Stimulated activated CD4-positive, alpha-beta T cell treated with anti-CD3 and anti-CD28 coated beads, TNF-alpha, amount 100 ng/mL, for 4 hours (primary cell): Measurements from ENCODE around the gene SLC26A1.
"Not testable (repeated sequence)": the region's sequence is repeated elsewhere in the genome, so short reads cannot be mapped to it uniquely, and the experiment has no call there.

Experiments
- DNase-seq, 3 experiments: peaks; one replicate each; pipeline ENCODE4 v3.0.0-alpha.2; 2020; ENCODE audit warnings: low read depth in 3 of 3

Gene SLC26A1

DNA sequence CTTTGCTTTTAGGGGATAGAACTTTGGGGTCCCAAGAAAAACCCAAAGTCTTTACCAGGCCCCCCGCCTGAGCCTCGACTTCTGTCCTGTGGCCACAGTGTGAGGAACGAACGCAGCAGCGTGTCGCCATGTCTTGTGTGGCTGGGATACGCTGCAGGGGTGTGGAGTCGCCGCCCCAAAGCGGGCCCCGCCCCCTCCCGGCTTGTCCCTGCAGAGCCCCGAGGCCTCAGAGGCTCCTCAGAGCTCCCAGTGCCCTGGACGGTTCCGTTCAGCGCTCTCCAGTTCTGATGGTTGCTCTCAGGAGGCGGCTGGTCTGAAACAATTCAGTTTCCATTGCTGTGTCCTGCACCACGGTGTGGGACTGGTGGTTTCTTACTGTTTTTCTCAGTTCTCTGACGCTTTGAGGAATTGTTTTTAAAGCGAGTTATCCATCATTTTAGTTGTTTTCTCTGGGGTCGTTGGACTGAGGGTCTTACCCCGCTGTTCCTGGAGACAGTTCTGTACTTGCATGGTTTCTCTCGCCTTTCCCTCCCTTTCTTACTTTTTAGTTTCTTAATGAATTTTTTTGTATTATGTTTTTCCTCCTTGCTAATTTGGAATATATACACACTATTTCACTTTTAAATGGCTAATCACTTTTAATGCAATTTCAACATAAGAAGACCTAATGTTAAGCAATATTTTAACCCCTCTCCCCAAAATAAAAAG, 7.9 kb downstream of the SLC26A1 start:
- DNase-seq: peak; percentile 48 to 65 (median 50)

DNA sequence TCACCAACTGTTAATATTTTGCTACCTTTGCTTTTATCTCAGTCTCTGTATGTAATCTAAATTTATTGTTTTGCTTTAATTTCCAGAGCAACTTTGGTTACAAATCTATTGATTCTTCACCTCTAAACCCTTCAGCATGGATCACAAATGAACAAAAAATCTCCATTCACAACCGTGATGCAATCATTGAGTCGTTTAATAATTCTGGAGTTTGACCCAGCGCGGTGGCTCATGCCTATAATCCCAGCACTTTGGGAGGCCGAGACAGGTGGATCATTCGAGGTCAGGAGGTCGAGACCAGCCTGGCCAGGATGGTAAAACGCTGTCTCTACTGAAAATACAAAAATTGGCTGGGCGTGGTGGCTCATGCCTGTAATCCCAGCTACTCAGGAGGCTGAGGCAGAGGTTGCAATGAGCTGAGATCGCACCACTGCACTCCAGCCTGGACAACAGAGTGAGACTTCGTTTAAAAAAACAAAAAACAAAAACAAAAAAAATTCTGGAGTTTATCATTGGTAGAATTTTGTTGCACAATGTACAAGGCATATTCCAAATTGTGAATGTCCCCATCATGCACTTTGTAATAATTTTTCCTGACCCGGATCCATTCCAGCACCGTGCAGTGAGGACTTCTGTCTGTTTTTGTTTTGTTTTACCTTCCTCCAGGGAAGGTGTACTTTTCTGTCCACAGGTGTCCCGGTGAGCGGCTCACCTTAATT, 8.7 kb downstream of the SLC26A1 start:
- no peak for DNase-seq

DNA sequence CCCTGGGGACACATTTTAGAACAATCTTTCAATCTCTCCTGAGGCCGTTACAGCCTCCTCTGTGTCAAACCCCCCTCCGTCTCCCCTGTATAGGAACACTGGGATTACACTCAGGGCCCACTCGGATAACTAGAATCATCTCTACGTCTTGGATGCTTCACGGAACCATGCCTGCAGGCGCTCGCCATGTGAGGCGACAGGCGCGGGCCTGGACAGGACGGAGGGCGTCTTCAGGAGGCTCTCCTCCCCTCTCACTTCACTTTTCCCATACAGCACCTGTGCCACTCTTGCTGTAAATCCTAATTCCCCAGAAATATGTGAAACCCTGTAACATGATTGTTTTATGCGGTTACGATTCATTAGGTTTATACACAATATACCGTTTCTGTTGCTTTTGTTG, 10.4 kb downstream of the SLC26A1 start:
- DNase-seq: no peak

DNA sequence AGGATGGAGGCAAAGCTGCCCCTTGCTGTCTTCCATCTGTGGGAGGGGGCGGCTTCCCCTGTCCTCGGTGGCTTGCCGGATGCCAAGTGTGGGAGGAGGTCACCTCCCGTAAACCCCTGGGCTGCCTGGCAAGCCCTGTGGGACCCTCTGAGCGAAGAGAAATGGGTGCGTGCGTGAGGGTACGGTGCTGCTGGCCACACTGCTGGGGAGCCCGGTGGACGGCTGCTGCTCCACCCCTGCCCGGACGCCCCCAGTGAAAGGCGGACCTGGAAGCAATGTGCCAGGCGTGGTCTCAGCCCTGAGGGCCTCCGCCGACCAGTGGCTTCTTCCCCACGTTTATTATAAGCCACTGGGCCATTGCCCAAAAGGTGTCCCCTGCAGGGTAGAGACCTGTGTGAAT, 10.9 kb downstream of the SLC26A1 start:
- no peak for DNase-seq

DNA sequence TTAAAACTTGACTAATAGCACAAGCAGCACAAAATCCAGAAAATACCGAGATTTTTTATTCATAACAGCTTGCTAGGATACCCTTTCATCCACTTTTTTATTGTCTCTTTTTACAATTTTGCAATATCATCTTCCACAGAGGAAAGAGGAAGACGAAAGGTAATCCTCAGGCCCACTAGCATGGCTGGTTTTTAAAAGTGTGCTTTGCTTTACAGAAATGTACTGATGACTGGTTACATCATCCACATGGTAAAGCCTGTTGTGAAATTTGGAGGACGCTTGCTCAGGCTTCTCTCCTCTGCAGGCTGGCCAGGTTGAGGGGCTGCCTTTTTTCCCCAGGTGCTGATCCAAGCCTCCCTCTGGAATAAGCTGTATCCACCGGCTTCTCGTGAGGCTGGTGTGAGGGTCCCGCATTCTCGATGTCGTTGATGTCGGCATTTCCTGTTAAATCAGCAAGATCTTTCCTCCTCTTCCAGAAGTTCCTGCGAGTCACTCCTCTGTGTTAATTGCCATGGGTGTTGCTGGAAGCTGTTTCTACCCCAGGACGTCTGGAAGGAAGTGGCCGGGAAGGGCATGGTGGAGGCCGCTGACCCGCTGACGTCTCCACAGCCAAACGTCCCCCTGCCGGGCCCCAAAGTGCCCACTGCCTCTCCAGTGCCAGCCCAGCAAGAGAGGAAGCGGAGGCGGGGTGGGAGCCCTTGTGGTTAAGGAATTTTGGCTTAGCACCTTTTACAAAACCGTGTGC, 14.1 kb downstream of the SLC26A1 start:
- no peak for DNase-seq

DNA sequence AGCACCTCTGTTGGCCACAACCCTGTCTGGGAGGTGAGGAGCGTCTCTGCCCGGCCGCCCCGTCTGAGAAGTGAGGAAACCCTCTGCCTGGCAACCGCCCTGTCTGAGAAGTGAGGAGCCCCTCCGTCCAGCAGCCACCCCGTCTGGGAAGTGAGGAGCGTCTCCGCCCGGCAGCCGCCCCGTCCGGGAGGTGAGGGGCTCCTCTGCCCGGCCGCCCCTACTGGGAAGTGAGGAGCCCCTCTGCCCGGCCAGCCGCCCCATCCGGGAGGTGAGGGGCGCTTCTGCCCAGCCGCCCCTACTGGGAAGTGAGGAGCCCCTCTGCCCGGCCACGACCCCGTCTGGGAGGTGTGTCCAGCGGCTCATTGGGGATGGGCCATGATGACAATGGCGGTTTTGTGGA, 17.2 kb downstream of the SLC26A1 start:
- not testable (repeated sequence) for DNase-seq

DNA sequence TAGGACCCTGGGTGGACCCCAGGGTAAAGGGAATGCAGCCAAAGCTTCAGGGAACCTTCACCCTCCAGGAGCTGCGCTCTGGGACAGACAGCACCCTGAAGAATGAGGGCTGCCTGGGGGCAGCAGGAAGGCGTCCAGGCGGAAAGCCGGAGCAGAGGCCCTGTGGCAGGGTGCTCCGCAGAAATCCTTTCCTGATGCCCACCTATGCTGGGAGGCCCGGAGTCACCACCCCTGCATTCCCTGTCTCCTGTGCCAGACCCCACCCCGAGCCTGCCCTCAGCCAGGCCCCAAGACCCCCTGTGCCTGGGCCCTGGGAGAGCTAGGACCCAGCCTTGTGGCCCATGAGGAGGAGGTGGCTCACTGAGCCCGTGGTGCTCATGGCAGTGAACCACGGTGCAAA, 18.5 kb downstream of the SLC26A1 start:
- DNase-seq: no peak

DNA sequence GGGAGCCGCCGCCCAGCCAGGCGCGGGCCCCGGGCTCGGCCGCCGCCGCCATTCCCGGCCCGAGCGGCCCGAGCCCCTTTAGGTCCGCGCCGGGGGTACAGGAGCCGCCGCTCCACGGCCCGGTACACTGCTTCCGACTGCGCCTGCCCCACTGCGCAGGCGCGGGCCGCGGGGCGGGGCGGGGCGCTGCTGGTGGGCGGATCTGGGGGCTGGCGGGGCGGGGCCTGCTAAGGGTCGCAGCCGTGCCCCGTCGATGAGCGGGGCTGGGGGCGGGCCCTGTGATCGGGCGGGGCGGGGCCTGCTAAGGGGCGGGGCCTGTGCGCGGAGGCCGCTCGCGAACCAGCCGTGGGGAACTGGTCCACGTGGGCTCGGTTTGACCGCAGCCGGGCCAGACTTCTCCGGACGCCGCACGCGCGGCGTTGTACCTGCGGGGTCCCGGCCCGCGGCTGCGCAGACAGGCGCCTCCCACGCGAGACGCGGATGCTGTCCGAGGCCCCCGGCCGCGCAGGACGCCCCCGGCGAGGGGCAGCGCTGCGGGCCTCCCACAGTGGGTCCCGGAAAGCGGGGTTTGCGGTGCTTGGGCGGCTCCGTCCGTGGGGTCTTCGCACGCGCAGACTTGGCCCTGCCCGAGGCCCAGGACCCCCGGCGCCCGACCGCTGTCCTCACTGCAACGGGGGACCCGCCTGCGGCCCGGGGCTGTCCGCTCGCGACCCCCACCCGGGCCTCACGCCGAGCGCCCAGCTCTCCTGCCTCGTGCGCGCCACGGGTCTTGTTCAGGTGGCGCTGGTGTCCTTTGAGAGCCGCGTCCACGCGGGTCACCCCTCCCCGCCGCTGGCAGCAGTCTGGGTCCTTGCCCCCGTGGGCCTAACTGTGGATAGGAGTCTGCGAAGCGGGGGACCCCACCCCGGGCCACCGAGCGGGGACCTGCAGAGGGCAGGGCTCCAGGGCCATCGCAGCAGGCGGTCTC, 19.5 kb downstream of the SLC26A1 start, which contains the start of gene DGKQ:
Gene DGKQ (minus strand): TSS at position 139 of the 967 bp plus-strand sequence. CDS start 87 bp downstream, at position 52.
- peak; percentile 84 to 89 (median 84) for DNase-seq

DNA sequence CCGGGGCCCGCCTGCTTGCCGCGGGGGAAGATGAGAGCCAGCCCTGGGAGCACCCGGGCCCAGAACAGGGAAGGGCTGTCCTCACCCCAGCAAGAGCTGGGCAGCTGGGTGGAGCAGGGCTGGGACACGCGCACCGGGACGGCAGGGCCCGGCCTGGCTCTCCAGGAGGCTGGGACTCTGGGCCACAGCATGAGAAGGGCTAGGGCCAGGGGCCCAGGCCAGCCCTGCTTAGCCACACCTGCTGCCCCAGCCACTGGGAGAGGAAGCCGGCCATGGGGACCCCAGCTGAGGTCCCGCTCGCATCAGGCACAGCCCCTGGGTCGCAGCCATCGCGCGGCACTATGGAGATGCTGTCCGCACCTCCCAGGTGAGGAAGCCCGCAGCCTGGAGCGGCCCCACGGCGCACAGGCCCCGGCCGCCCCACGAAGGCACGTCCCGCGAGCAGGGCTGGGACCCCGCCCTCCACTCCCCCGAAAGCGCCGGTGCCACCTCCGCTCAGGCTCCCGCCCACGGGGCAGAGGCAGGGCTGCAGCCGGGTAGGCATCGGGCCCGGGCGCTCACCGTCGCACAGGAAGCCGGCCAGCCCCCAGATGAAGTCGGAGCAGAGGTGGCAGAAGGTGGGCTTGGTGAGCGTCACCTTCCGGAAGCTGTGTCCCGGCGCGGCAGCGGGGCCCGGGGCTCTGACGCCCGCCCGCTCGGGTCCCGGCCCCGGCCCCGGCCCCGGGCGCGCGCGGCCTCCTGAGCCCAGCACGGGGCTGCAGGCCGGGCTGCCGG, 20.4 kb downstream of the SLC26A1 start:
- peak; percentile 46 to 72 (median 68) for DNase-seq

DNA sequence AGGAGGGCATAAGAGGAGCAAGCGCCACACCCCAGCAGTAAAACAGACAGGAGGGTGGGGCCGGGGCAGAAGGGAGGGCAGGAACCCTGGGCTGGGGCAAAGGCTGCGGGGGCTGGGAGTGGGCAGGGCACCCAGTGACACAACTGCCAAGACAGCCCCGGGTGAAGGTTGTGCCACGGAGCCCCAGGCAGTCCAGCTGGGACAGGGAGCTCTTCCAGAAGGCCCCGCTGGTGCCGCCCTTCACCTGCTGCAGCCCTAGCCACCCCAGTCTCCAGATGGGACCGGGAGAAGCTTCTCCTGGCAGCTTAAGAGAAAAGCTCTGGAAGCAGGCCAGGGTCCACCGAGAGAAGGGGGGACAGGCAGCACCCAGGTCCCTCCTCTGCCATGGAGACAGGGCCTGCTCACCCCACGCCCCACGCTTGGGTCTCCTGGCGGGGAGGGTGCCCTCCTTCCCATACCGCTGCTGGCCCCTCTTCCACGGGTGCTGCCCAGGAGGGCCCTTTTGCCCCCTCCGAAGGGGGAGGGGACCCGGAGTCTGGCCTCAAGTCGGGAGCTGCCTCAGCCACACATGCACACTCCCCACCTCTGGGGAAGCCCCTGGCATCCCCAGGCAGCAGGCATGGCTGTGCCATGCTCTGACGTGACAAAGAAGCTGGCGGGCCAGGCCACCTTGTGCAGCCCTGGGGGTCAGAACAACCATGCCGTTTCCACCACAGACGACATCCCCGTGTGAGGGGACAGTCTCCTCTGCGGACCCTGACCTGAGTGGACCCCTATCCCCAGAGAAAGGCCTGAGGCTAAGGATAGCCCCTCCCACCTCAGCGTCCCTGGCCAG, 21.3 kb downstream of the SLC26A1 start:
- no peak for DNase-seq

DNA sequence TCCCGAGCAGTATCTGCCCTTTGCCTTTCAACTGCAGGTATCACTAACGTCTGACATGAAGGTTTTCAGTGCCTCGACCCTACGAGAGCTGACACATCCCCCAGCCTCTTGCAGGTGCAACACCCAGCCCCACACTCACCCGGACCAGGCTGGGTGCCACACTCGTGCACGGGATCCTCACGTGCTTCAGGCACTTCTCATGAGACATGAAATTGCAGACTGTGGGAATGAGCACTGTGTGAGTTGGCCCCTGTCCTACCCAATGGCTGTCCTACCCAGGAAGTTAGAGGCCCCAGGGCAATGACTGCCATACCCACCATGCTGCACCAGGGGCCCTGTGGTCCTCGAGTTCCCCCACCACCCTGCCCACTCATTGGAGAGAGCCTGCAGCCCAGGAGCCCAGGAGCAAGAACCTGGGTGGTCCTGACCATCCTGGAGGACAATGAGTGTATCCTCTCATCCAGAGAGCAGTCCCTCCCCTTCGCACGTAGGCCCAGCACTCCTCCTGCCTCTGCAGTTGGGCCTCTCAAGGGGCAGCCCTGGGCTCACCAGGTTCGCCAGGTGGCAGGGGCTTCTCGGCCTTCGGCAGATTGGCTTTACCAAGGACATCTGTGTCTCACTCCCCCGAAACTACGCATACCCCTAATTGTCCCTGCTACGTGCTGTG, 22.2 kb downstream of the SLC26A1 start:
- no peak for DNase-seq

DNA sequence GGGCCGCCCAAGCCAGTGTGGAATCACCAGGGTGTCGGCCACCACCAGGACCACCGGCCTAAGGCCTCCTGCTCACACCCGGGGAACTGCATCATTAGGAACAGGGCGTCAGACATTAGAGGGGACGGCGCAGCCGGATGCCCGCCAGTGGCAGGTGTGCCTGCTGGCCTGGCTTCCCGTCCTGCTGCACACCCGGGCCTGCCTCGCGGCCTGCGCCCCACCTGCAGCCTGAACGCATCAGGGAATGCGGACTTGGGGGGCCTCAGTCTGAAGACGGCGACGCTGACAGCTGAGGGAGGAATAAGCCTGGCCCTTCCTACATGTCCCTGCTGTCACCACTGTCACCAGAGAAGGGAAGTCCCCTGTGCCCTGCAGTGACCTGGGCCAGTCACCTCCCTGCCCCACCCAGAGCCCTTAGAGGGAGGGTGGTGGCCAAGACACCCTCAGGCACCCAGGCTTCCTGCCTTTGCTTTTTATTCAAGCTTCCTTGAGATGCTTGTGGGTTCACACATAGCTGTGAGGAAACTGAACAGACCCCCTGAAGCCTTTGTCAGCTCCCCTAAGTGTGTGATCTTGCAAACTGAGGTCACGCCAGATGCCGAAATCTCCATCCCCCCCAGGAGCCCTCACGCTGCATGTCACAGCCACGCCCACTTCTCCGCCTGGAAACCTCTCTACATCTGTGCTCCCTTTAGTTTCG, 23.0 kb downstream of the SLC26A1 start:
- DNase-seq: no peak

DNA sequence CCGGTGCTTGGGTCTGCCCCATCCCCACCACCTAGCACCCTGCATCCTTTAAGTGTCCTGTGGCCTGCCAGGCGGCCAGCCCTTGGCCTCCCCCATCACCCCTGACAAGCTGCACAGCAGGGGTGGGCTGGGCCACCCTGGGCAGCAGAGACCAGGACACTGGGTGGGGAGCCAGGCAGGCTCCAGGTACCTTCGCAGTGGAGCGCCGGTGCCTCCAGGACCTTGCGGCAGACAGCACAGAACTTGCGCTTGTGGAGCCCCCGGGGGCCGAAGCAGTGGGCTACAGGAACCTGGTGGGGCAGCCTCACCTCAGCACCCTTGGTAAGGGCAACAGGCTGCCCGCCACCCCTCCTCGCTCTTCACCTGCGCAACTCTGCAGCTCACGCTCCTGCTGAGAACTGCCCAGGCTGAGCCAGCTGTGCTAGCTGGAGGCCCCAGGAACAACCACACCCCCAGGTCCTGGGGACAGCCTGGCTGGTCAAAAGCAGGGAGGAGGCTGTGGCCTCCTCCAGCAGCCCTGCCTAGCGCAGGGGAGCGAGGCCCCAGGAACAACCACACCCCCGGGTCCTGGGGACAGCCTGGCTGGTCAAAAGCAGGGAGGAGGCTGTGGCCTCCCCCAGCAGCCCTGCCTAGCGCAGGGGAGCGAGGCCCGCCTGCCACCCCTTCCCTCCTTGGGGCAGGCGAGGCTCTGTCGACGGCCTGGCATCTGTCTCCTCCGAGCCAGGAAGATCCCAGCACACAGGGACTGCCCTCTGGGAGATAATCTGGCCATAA, 24.4 kb downstream of the SLC26A1 start:
- no peak for DNase-seq

DNA sequence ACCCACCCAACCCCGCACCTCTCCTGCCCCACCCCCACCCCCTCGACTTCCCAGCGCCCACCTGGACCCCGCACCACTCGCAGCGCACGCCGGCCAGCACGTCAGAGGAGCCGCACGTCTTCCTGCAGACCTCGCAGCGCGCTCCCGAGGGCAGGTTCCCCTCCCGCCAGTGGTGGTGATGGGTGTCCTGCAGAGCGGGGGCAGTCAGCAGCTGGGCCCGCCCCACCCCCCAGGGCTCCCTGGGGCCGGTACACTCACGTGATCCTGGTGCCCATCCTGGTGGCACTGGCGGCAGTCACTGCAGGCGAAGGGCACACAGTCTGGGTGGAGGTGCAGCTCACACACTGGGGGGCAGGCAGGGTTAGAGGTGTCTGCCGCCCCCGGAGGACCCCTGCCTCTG, 25.0 kb downstream of the SLC26A1 start:
- no peak for DNase-seq

DNA sequence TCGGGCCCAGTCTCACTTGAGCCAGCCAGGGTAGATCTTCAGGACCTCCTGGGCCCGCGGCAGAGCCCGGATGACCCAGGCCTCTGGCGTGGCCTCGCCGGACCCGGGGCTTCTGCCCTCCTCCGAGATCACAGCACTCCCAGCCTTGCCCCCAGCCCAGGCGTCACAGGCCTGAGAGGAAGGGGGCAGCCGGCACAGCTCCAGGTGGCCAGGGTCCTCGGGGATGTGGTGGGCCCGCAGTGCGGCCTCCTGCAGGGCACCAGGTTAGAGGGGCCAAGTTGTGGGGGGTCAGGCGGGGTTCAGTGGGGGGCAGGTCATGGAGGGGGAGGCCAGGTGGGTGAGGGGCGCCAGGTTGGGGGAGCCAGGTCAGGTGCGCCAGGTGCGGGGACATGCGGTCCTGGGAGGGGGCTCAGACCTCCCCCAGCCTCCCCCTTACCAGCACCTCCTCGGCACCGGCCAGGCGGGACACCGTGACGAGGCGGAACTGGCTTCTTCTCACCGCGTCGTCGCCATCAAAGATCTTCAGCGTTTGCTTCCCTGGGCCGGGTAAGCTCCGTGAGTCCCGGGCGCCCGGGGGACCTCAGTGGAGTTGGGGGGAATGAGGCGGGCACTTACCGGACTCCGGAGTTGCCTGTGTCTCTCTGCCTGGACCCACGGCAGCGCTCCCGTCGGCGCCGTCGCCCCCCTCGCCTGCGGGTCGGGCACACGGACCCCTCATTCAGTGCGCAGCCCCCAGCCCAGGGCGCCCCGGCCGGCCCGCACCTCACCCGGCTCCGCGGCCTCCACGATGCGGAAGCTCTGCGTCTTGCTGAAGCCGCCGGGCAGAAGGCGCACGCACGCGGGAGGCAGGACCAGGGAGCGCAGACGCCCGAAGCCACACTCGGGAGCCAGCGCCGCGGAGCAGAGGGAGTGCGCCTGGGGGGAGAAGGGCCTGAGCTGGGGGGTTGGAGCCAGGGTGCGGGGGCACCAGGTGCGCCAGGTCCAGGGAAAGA, 25.8 kb downstream of the SLC26A1 start:
- no peak for DNase-seq
